SH-SY5Y (cell line): ENCODE data around the gene GNAI1.

ENCODE experiments used
- GATA2 ChIP-seq: IDR thresholded peaks from 2 replicates; pipeline ENCODE4 v1.6.1; 2011; ENCODE audit warnings: mild to moderate bottlenecking, low read depth, low read length
- GATA3 ChIP-seq: IDR thresholded peaks from 2 replicates; pipeline ENCODE4 v1.6.1; 2011; ENCODE audit warnings: low read depth, mild to moderate bottlenecking, low read length, moderate library complexity

GRCh38 chr7:80087771-80088170, 46.9 kb upstream of the GNAI1 start:
- TF ChIP-seq GATA2 (no peak), GATA3 (no peak)
